HG02623 (cell line): ENCODE results near the gene MYL11.

Experiments used
- ATAC-seq: cut with Tn5 transposase; IDR thresholded peaks from one replicate; pipeline ENCODE4 v1.9.1; 2021; ENCODE audit warnings: moderate library complexity; ENCODE audit not compliant: unreplicated experiment

Gene MYL11

DNA sequence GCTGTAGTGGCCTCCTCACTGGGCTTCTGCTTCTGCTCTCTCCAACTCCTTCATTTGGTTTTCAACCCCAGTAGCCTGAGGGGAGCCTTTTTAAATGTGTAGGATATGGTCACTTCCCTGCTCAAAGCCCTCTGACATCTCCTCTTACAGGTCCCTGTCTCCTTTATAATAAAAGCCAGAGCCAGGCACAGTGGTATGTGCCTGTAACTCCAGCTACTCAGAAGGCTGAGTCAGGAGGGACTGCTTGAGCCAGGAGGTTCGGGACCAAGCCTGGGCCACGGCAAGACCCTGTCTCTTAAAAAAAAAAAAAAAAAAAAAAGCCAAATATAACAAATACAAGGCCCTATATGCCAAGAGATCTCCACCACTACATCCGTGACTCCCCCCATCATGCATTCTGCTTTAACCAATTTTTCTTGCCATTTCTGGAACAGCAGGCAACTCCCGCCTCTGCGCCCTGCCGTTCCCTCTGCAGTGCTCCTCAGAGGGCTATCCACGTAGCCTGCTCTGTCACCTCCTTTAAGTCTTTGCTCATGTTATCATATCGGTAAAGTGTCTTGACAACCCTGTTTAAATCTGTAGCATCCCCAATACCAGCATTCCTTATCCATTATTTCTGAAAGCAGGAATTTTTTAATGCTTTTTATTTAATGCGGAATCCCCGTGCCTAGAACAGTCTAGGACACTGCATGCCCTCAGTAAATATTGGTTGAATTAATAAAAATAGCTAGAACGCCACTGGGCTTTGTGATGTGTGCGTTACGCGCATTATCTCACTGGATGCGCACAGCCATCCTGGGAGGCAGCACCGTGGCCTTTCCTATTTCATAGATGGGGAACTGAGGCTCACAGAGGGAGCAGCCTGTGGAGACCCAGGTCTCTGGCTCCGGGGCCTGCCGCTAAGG lies 42.3 kb downstream of the MYL11 start:
- ATAC-seq: no peak

DNA sequence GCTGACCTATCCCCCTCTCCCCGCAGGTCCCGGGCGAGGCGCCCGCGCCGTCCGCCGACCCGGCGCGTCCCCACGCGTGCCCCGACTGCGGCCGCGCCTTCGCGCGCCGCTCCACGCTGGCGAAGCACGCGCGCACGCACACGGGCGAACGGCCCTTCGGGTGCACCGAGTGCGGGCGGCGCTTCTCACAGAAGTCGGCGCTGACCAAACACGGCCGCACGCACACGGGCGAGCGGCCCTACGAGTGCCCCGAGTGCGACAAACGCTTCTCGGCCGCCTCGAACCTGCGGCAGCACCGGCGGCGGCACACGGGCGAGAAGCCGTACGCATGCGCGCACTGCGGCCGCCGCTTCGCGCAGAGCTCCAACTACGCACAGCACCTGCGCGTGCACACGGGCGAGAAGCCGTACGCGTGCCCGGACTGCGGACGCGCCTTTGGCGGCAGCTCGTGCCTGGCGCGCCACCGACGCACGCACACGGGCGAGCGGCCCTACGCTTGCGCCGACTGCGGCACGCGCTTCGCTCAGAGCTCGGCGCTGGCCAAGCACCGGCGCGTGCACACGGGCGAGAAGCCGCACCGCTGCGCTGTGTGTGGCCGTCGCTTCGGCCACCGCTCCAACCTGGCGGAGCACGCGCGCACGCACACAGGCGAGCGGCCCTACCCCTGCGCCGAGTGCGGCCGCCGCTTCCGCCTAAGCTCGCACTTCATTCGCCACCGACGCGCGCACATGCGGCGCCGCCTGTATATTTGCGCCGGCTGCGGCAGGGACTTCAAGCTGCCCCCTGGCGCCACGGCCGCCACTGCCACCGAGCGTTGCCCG lies 43.1 kb downstream of the MYL11 start:
- ATAC-seq: peak; percentile 82

DNA sequence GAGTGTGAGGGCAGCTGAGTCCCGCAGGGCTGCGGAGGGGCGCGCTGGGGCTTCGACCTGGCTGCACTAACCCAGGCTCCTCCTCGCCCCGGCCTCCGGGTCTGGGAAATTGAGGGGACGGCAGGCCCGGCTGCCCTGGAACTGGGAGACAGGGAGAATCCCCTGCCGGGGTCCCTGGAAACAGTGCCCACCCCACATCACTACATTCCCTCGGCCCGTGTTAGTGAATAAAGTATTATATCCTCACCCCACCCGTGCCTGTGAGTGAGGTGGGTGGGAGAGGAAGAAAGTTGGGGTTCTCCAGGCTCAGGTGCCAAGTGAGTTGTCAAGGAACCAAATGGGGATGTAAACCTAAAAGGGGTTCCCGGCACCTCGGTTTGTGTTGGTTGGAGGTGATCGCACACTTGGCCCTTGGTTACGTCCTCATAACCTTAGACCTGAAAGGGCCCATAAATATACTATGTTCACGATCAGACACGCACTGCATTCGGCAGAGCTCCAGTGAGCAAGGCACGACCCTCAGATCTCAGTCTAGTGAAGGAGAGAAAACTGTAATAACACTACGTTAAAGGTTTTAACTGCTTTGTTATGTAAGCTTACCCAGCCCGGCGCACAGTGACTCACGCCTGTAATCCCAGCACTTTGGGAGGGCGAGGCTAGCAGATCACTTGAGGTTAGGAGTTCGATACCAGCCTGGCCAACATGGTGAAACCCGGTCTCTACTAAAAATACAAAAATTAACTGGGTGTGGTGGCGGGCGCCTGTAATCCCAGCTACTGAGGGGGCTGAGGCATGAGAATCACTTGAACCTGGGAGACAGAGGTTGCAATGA lies 44.0 kb downstream of the MYL11 start:
- peak; percentile 6 for ATAC-seq

DNA sequence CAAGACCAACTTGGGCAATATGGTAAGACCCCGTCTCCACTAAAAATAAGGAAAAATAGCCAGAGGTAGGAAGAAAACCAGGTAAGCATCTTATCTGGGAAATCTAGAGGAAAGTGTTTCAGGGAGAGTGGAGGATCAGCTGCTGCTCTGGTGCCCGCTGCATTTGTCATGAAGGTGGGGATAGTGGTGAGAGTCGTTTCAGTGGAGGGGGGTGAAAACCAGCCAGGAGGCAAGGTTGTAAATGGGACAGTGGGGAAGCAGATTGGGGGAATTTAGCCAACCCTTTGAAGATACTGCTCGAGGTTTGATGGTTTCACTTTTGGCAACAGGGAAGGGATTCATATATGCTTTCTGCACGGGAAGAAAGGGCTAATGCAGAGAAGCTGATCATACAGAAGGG lies 46.4 kb downstream of the MYL11 start:
- no peak for ATAC-seq
